A549 (cell line): ENCODE measurements around the gene CD3E. TPM values are rescaled to one million over a fixed set of nuclear protein-coding genes. Genes with fewer than 3 reads are reported as not detected.

ENCODE experiments used
- ATAC-seq, 2 experiments: fragments of 200-7000 bp in 1 of 2; fragments of >200 bp in 1 of 2; cut with Nextera tagmentation in 1 of 2; cut with Tn5 transposase in 1 of 2; 3 replicates each; pipeline versions ENCODE4 v1.8.0 to v1.9.1; 2018 to 2020; ENCODE audit warnings: mild to moderate bottlenecking in 1 of 2, moderate library complexity in 1 of 2
- CTCF ChIA-PET: fragments of 300-600 bp; sonication (Branson Sonifier 250); formaldehyde crosslinking; extraction: SDS; loops from one replicate; lab custom pipeline; 2021; ENCODE audit warnings: antibody characterized with exemption, inconsistent platforms; lab: Yijun Ruan, JAX
- POLR2A ChIA-PET: fragments of 350-600 bp; formaldehyde crosslinking; extraction: SDS; loops from one replicate; lab custom pipeline; 2021; ENCODE audit warnings: antibody characterized with exemption, inconsistent platforms; lab: Yijun Ruan, JAX
- DNase-seq, 2 experiments: peaks; one replicate each; pipeline versions ENCODE4 v3.0.0 to v3.0.0-alpha.2; 2011 to 2016; ENCODE audit warnings: low read depth in 1 of 2, low spot score in 1 of 2
- FAIRE-seq: peaks from 2 replicates; lab custom pipeline; 2011; peaks lifted over from hg19 to GRCh38; lab: Jason Lieb, UNC
- H3K27ac ChIP-seq, 2 experiments: fragments of >200 bp; sonication (Bioruptor Twin); formaldehyde crosslinking; 3 replicates each; pipeline ENCODE4 v1.5.1; 2016 to 2017
- H3K4me1 ChIP-seq: fragments of >200 bp; sonication (Bioruptor Twin); formaldehyde crosslinking; 3 replicates; pipeline ENCODE4 v1.6.1; 2016
- H3K4me2 ChIP-seq: fragments of >200 bp; sonication (Bioruptor Twin); formaldehyde crosslinking; 3 replicates; pipeline ENCODE4 v1.6.1; 2016
- H3K4me3 ChIP-seq: fragments of >200 bp; sonication (Bioruptor Twin); formaldehyde crosslinking; 3 replicates; pipeline ENCODE4 v1.5.1; 2016
- H3K9me3 ChIP-seq: fragments of >200 bp; sonication (Bioruptor Twin); formaldehyde crosslinking; 3 replicates; pipeline ENCODE4 v1.6.1; 2016
- BHLHE40 ChIP-seq: IDR thresholded peaks from 2 replicates; pipeline ENCODE4 v1.6.1; 2012; ENCODE audit warnings: low read depth, low read length, inconsistent platforms
- CHD2 ChIP-seq: fragments of 150-350 bp; IDR thresholded peaks from 2 replicates; pipeline ENCODE4 v1.6.1; 2014; ENCODE audit warnings: low read length; ENCODE audit not compliant: partially characterized antibody
- EHF ChIP-seq: fragments of 250-450 bp; sonication (Bioruptor Pico); IDR thresholded peaks from 2 replicates; pipeline ENCODE4 v1.5.0; 2020; ENCODE audit warnings: mild to moderate bottlenecking
- EHMT2 ChIP-seq: fragments of 200-600 bp; sonication (generic); IDR thresholded peaks from 2 replicates; pipeline ENCODE4 v1.6.1; 2016; ENCODE audit warnings: antibody characterized with exemption, low read depth, mild to moderate bottlenecking, moderate library complexity
- EP300 ChIP-seq, 2 experiments: fragments of >200 bp; sonication (Bioruptor Twin); formaldehyde crosslinking; IDR thresholded peaks; 2 replicates in 1 of 2; 3 replicates in 1 of 2; pipeline ENCODE4 v1.6.1; 2016 to 2017
- ESRRA ChIP-seq: fragments of 150-350 bp; IDR thresholded peaks from 2 replicates; pipeline ENCODE4 v1.6.1; 2014; ENCODE audit warnings: mild to moderate bottlenecking, low read length, borderline replicate concordance
- GATA3 ChIP-seq: IDR thresholded peaks from 2 replicates; pipeline ENCODE4 v1.6.1; 2012; ENCODE audit warnings: borderline replicate concordance
- HDAC2 ChIP-seq: fragments of 200-600 bp; sonication (generic); IDR thresholded peaks from 2 replicates; pipeline ENCODE4 v1.6.1; 2016
- JUNB ChIP-seq: fragments of >200 bp; sonication (Bioruptor Twin); formaldehyde crosslinking; IDR thresholded peaks from 2 replicates; pipeline ENCODE4 v1.6.1; 2016
- KDM1A ChIP-seq: fragments of 200-600 bp; sonication (generic); IDR thresholded peaks from 2 replicates; pipeline ENCODE4 v1.6.1; 2016; ENCODE audit warnings: low read depth, mild to moderate bottlenecking
- NR3C1 ChIP-seq: fragments of >200 bp; sonication (Bioruptor Twin); formaldehyde crosslinking; IDR thresholded peaks from 3 replicates; pipeline ENCODE4 v1.6.1; 2017
- RARB ChIP-seq: fragments of 250-450 bp; sonication (Bioruptor Pico); IDR thresholded peaks from 2 replicates; pipeline ENCODE4 v1.8.0; 2021; ENCODE audit warnings: mild to moderate bottlenecking, moderate library complexity
- SREBF2 ChIP-seq: fragments of 450-650 bp; IDR thresholded peaks from 2 replicates; pipeline ENCODE4 v1.6.1; 2014; ENCODE audit warnings: mild to moderate bottlenecking, moderate library complexity
- ZNF302 ChIP-seq: fragments of 250-450 bp; sonication (Bioruptor Pico); IDR thresholded peaks from 2 replicates; pipeline ENCODE4 v1.9.0; 2021; ENCODE audit warnings: inconsistent platforms, mild to moderate bottlenecking, moderate library complexity
- WGBS: methylation state at CpG from one replicate; pipeline ENCODE4 v1.1.6; 2017; ENCODE audit errors: missing lambda C conversion rate; 5-methylcytosine and 5-hydroxymethylcytosine counted together
- polyA plus RNA-seq, 4 experiments: library from polyadenylated mRNA; depleted of rRNA in 3 of 4; stranded (reverse); fragments of >200 nt; fragmentation: RNase III in 1 of 4; extraction: RNeasy Plus Mini Kit Qiagen cat#74134 plus additional on column Dnase treatment in 1 of 4; gene quantifications; 2 replicates in 3 of 4; 3 replicates in 1 of 4; pipeline ENCODE4 v1.2.3, GENCODE V29; 2011 to 2017
- TF ChIP-seq, protein P1 (sequence below): fragments of 450-650 bp; IDR thresholded peaks from 2 replicates; pipeline ENCODE4 v1.6.1; 2014; ENCODE audit warnings: antibody characterized with exemption
- TF ChIP-seq, protein P2 (sequence below): IDR thresholded peaks from 2 replicates; pipeline ENCODE4 v1.6.1; 2012
- TF ChIP-seq, protein P3 (sequence below): fragments of >200 bp; sonication (Bioruptor Twin); formaldehyde crosslinking; IDR thresholded peaks from 3 replicates; pipeline ENCODE4 v1.6.1; 2016
- TF ChIP-seq, protein P4 (sequence below): IDR thresholded peaks from 2 replicates; pipeline ENCODE4 v1.6.1; 2012

CD3E gene
- polyA plus RNA-seq, 2 of the 4 experiments (the other 2 are of a cell fraction): not detected

DNA sequence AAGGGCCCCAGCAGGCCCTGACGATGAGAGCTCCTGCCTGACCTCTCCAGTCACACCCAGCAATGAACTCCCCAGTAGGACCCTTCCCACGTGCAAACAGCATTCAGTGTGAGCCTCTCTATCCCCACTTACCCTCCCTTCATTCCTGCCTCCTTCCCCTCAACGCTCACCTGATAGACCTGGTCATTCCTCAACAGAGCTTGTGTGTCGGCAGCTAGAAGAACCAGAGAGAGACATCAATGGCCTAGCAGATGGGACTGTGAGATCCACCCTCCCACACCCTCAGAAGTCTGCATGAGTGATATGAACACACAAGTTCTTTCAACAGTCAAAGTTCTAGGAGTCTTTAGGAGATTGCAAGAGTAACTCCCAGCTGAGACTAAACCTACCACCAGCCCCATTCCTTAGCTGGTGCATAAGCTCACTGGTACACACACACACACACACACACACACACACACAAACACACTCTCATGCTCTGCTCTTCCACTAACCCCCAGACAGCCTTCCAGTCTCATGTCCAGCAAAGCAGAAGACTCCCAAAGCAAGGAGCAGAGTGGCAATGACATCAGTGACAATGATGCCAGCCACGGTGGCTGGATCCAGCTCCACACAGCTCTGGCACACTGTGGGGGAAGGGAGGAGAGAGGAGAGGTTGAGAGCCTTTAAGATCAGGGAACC, 34.9 kb downstream of the CD3E start:
- TF ChIP-seq ZNF302: no peak
- TF ChIP-seq, protein P1, sequence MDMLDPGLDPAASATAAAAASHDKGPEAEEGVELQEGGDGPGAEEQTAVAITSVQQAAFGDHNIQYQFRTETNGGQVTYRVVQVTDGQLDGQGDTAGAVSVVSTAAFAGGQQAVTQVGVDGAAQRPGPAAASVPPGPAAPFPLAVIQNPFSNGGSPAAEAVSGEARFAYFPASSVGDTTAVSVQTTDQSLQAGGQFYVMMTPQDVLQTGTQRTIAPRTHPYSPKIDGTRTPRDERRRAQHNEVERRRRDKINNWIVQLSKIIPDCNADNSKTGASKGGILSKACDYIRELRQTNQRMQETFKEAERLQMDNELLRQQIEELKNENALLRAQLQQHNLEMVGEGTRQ: no peak
- no peak for TF ChIP-seq RARB (CRISPR knock-in tag)
- no peak for TF ChIP-seq EHMT2
- Histone ChIP-seq H3K4me2 (no peak overlapping the region), H3K27ac (no peak overlapping the region), H3K4me1 (no peaks in the 10 kb centered on the region), H3K4me3 (no peak overlapping the region), H3K9me3 (no peaks in the 10 kb centered on the region)
- no peak for DNase-seq
- POLR2A ChIA-PET: no interaction called here
- 40% methylated on average over 5 of the region's 5 CpGs for WGBS
- ATAC-seq: no peak
- CTCF ChIA-PET: no interaction called here
- no peak for FAIRE-seq

DNA sequence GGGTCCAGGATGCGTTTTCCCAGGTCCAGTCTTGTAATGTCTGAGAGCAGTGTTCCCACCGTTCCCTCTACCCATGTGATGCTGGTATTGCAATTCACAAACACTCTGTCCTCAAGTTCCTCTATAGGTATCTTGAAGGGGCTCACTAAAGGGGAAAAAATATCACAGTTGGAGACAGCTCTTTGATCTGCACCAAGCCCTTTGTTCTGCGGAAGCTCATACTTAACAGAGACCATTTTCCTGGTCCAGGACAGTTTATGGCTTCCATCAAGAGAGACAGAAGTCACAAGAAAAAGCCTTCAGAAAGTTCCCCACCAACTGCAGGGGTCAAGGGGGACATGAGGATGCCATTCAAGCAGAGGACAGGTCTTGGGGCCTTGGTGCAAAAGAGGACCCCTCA, 35.9 kb downstream of the CD3E start:
- ChIA-PET POLR2A (no interaction called here), CTCF (interaction anchor here (1.2 kb wide), 2 partner anchors 11 to 142 kb away, joined by 3 to 4 read pairs; no protein-coding TSS in a partner anchor)
- no peak overlapping the region for H3K4me2 ChIP-seq
- TF ChIP-seq JUNB (no peak), SREBF2 (no peak), CHD2 (no peak), GATA3 (no peak), EP300 (IDR thresholded peaks at IDR 0.05) (no peak), KDM1A (no peak), EHF (CRISPR knock-in tag) (no peak), ESRRA (no peak), NR3C1 (no peak), BHLHE40 (no peak)
- TF ChIP-seq, protein P2, sequence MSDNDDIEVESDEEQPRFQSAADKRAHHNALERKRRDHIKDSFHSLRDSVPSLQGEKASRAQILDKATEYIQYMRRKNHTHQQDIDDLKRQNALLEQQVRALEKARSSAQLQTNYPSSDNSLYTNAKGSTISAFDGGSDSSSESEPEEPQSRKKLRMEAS: no peak
- no peaks in the 10 kb centered on the region for H3K9me3 ChIP-seq
- FAIRE-seq (no peak), ATAC-seq (no peak), DNase-seq (no peak)
- H3K27ac ChIP-seq: no peak overlapping the region
- H3K4me3 ChIP-seq: no peak overlapping the region
- no peaks in the 10 kb centered on the region for H3K4me1 ChIP-seq
- 35% methylated on average over 3 of the region's 3 CpGs for WGBS

DNA sequence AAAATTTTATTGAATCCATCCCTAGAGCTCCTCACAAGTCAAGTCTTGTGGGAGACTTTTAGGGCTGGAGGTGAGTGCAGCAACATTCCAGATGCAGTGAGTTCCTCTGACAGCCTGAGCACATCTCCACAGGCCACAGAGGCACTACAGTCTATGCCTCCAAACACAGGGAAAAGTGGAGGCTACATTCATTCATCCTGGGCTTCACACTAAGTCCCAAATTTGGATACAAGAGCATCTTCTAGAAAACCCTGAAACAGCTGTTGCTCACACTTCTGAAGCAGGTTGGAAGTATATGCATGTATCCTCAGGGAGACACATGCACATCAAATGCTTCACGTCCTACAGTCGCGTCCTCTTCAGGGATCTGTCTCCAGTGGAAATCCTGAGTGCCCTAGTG, 36.7 kb downstream of the CD3E start:
- FAIRE-seq (no peak), DNase-seq (no peak), ATAC-seq (no peak)
- ChIA-PET POLR2A (no interaction called here), CTCF (interaction anchor here (1.2 kb wide), 2 partner anchors 10 to 143 kb away, joined by 3 to 4 read pairs; no protein-coding TSS in a partner anchor)
- Histone ChIP-seq H3K4me3 (no peak overlapping the region), H3K27ac (no peak overlapping the region), H3K4me2 (no peak overlapping the region), H3K9me3 (no peaks in the 10 kb centered on the region), H3K4me1 (no peaks in the 10 kb centered on the region)
- 81% methylated on average over 3 of the region's 3 CpGs for WGBS
- TF ChIP-seq, protein P3, sequence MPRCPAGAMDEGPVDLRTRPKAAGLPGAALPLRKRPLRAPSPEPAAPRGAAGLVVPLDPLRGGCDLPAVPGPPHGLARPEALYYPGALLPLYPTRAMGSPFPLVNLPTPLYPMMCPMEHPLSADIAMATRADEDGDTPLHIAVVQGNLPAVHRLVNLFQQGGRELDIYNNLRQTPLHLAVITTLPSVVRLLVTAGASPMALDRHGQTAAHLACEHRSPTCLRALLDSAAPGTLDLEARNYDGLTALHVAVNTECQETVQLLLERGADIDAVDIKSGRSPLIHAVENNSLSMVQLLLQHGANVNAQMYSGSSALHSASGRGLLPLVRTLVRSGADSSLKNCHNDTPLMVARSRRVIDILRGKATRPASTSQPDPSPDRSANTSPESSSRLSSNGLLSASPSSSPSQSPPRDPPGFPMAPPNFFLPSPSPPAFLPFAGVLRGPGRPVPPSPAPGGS: no peak

DNA sequence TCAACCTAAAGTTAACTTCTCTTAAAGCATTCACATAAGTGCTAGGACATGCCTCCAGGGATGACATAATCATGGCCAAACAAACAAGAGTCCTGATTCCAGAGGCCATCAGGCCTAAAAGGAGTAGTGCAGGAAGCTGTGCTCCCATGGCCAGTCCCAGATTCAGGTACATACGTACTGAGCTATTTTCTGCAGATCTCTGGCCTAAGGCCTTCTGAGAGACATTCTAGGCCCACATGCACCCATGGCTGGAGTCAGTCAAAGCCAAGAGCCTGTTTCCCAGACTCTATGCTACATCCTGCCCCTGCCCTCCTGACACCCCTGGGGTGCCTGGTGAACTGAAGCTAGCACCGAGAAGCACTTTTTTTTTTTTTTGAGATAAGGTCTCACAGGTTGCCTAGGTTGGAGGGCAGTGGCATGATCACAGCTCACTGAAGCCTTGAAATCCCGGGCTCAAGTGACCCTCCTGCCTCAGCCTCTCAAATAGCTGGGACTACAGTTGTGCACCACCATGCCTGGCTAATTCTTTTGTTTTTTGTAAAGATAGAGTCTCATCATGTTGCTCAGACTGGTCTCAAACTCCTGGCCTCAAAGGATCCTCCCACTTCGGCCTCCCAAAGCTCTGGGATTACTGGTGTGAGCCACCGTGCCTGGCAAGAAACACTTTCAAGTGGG, 37.4 kb downstream of the CD3E start:
- CTCF ChIA-PET: interaction anchor here (0.7 to 1.2 kb wide), 3 partner anchors 9 to 103 kb away, joined by 3 to 4 read pairs (median 3); no protein-coding TSS in a partner anchor
- TF ChIP-seq, protein P4, sequence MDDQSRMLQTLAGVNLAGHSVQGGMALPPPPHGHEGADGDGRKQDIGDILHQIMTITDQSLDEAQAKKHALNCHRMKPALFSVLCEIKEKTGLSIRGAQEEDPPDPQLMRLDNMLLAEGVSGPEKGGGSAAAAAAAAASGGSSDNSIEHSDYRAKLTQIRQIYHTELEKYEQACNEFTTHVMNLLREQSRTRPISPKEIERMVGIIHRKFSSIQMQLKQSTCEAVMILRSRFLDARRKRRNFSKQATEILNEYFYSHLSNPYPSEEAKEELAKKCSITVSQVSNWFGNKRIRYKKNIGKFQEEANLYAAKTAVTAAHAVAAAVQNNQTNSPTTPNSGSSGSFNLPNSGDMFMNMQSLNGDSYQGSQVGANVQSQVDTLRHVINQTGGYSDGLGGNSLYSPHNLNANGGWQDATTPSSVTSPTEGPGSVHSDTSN: no peak
- no peak for TF ChIP-seq HDAC2
- FAIRE-seq: no peak

More for the DNA sequence above, 37.4 kb downstream of the CD3E start:
- Histone ChIP-seq H3K4me3 (no peak overlapping the region), H3K4me1 (no peaks in the 10 kb centered on the region), H3K9me3 (no peaks in the 10 kb centered on the region), H3K4me2 (no peak overlapping the region), H3K27ac (no peak overlapping the region)
- DNase-seq (no peak), ATAC-seq (no peak)
- 55% methylated on average over 5 of the region's 5 CpGs for WGBS
- POLR2A ChIA-PET: no interaction called here
